HuH-7.5 (cell line): ENCODE measurements around the gene CHCHD5.
"Not testable (repeated sequence)": the region's sequence is repeated elsewhere in the genome, so short reads cannot be mapped to it uniquely, and the experiment has no call there.

Source experiments
- DNase-seq: peaks from one replicate; pipeline ENCODE4 v3.0.0; 2011; ENCODE audit warnings: low spot score

The CHCHD5 gene, protein sequence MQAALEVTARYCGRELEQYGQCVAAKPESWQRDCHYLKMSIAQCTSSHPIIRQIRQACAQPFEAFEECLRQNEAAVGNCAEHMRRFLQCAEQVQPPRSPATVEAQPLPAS

GRCh38 chr2:112584134-112584890 is at the start of gene CHCHD5:
TSS of gene CHCHD5 (plus strand) at chr2:112584609. CDS start at chr2:112584648, 39 bp downstream.
- peak; percentile 65 for DNase-seq

DNA sequence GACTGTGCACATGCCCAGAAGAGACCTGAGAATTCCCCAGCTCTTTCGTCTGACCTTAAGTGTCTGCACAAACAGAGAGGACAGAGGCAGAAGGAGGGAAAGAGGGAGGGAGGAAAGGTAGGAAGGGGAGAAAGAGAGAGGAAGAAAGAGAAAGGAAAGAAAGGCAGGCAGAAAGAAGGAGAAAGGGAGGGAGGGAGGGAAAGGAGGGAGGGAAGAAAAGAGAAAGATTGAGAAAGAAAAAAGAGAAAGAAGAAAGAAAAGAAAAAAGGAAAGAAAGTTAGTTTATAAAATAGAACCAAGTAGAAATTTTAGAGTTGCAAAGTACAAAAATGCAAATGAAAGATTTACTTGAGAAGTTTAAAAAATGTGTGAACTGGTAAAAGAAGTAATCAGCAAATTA is 49.6 kb upstream of the CHCHD5 start:
- DNase-seq, result no peak

GRCh38 chr2:112536665-112537064 is 47.7 kb upstream of the CHCHD5 start:
- not testable (repeated sequence) for DNase-seq

GRCh38 chr2:112539306-112539705 is 45.1 kb upstream of the CHCHD5 start:
- no peak for DNase-seq

DNA sequence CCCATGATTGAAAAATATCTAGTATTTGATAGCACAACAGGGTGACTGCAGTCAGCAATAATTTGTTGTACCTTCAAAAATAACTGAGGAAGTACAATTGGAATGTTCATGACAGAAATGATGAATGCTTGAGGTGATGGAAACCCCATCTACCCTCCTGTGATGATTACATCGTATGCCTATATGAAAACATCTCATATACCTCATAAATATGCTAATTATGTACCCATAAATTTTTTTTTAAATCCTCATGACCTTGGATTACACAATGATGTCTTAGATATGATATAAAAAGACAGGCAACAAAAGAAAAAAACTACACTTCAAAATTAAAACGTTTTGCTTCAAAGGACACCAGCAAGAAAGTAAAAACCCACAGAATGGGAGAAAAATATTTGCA is 43.5 kb upstream of the CHCHD5 start:
- DNase-seq, result no peak

- peak; percentile 52 for DNase-seq
Measured at GRCh38 chr2:112541315-112542122, 42.9 kb upstream of the CHCHD5 start.

DNA sequence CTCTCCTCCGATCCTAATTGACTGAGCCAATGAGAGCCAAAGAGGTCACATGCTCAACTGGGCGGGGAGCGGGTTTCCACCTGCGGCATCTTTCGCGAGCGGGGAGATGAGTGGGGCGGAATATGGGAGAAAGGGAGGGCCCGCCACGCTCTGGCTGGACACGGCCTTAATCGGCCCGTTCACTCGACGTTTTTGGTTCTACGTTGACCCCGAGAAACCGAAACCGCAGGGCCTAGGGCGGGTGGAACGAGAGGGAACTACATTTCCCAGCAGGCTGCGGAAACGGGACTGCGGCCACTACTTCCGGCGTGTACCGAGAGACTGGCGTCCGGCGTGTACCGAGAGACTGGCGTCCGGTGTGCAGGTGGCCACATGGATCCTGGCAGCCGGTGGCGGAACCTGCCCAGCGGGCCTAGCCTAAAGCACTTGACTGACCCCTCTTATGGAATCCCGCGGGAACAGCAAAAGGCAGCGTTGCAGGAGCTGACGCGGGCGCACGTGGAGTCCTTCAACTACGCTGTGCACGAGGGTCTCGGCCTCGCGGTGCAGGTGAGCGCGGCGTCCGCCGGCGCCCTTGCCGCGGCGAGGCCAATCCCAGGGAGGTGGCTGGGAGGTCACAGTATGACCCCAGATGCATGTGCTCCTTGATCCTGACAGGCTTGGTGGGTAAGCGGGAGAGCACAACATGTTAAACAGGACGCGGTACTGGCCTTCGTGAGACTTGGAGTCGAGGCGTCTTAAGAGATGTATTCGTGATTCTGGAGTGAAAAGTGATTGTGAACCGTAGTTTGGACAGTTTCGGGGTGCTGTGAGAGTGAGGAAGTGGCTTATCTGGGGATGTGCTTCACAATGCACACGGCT is 42.1 kb upstream of the CHCHD5 start, which contains the start of gene POLR1B:
Gene POLR1B (plus strand): TSS at position 343 of the 861 bp plus-strand sequence. CDS start 30 bp downstream, at position 373.
- peak; percentile 64 for DNase-seq

- peak; percentile 15 for DNase-seq
Measured at GRCh38 chr2:112542984-112543661, 41.3 kb upstream of the CHCHD5 start.

- no peak for DNase-seq
Measured at GRCh38 chr2:112547333-112547732, 37.1 kb upstream of the CHCHD5 start.

GRCh38 chr2:112548980-112549379 is 35.4 kb upstream of the CHCHD5 start:
- DNase-seq, result no peak

GRCh38 chr2:112566104-112566503 is 18.3 kb upstream of the CHCHD5 start:
- no peak for DNase-seq

DNA sequence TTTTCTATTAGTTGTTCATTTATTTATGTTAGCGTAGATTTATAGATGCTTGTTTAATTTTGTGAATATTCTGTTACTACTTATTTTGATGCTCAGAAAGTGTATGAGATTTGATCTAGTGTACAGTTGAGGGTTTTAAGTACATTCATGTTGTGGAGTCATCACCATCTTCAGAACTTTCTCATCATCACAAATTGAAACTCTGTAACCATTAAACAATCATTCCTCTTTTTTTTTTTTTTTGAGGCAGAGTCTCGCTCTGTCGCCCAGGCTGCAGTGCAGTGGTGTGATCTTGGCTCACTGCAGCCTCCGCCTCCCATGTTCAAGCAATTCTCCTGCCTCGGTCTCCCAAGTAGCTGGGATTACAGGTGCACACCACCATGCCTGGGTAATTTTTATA is 17.9 kb upstream of the CHCHD5 start:
- not testable (repeated sequence) for DNase-seq

DNA sequence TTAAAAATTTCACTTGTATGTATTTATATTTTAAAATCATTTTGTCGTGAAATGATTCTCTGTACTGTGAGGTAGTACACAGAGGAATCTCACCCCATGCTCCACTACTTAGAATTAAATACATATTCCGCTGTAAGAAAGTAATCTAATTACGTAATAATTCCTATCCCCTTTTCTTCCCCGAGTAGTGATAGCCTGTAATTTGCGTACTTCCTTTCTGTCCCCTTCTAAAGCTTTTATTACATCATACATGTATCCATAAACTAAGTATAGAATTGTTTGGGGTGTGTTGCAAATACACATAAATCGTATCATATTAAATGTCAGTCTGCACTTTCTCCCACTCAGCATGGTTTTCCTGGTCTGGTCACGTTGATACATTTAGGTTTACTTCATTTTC is 12.4 kb upstream of the CHCHD5 start:
- DNase-seq, result no peak

GRCh38 chr2:112577756-112578155 is 6.7 kb upstream of the CHCHD5 start:
- no peak for DNase-seq

- no peak for DNase-seq
Measured at GRCh38 chr2:112579241-112579640, 5.2 kb upstream of the CHCHD5 start.

DNA sequence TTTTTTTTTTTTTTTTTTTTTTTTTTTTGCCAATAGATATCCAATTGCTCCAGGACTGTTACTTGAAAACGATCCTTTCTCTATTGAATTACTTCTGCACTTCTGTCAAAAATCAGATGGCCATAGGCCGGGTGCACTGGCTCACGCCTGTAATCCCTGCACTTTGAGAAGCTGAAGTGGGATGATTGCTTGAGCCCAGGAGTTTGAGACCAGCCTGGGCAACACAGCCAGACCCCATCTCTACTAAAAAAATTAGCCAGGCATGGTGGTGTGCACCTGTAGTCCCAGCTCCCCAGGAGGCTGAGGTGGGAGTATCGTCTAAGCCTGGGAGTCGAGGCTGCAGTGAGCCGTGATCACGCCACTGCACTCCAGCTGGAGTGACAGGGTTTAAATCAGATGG is 4.3 kb upstream of the CHCHD5 start:
- DNase-seq, result no peak

GRCh38 chr2:112582314-112582746 is 2.1 kb upstream of the CHCHD5 start:
- DNase-seq, result no peak

GRCh38 chr2:112583497-112584133 is 794 bp upstream of the CHCHD5 start:
- no peak for DNase-seq

DNA sequence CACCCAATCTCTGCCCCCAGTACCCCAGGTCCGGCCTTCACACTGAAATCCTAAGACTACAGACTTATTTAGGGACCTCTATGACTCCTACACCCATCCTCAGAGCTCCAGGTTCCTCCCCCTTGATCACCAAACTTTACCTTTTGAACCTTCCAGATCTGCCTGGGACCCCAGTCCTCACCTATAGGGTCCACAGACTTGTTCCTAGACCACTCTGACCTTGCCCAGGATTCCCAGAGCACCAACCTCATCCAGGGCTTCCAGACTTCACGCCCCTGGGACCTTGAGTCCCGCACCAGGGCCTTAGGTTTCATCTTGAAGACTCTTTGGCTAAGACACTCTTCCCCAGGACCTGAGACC is 462 bp downstream of the CHCHD5 start:
- DNase-seq, result no peak

DNA sequence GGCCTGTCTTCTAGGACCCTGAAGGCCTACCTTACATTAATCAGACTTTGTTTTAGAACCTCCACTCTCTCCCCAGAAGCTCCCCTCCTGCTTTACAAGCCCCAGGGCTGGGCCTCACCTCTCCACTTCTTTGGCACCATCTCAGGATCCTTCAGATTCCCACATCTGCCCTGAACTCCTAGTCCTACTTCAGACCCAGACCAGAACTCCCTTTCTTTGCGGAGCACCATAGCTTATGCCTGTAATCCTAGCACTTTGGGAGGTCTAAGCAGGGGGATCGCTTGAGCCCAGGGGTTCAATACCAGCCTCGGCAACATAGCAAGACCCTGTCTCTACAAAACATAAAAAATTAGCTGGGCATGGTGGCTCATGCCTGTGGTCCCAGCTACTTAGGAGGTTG is 991 bp downstream of the CHCHD5 start:
- DNase-seq, result no peak
